H9 (cell line): ENCODE measurements around the gene NFE2L2. TPM values are rescaled to one million over a fixed set of nuclear protein-coding genes. Genes with fewer than 3 reads are reported as not detected.

ENCODE experiments used
- DNase-seq: peaks from one replicate; pipeline ENCODE4 v3.0.0-alpha.2; 2017
- H2AFZ ChIP-seq: one replicate; pipeline ENCODE4 v1.6.1; 2013; ENCODE audit warnings: mild to moderate bottlenecking, low read length, control low read depth, moderate library complexity
- H2AK5ac ChIP-seq: 2 replicates; pipeline ENCODE4 v1.6.1; 2013; ENCODE audit warnings: low read length, control low read depth, mixed read lengths; ENCODE audit not compliant: insufficient read length
- H2BK120ac ChIP-seq: one replicate; pipeline ENCODE4 v1.6.1; 2013; ENCODE audit warnings: low read depth, mild to moderate bottlenecking, low read length, control low read depth, inconsistent platforms; ENCODE audit not compliant: poor library complexity, severe bottlenecking
- H2BK12ac ChIP-seq: 2 replicates; pipeline ENCODE4 v1.6.1; 2013; ENCODE audit warnings: low read length, control low read depth, mixed read lengths, low read depth; ENCODE audit not compliant: insufficient read length
- H2BK15ac ChIP-seq: 2 replicates; pipeline ENCODE4 v1.6.1; 2013; ENCODE audit warnings: low read depth, low read length, control low read depth
- H2BK20ac ChIP-seq: one replicate; pipeline ENCODE4 v1.6.1; 2013; ENCODE audit warnings: low read depth, mild to moderate bottlenecking, low read length, control low read depth, inconsistent platforms; ENCODE audit not compliant: poor library complexity, severe bottlenecking
- H2BK5ac ChIP-seq: 2 replicates; pipeline ENCODE4 v1.6.1; 2013; ENCODE audit warnings: low read length, control low read depth, mixed read lengths; ENCODE audit not compliant: insufficient read length
- H3K14ac ChIP-seq: 2 replicates; pipeline ENCODE4 v1.6.1; 2013; ENCODE audit warnings: low read length, control low read depth; ENCODE audit not compliant: insufficient read depth
- H3K18ac ChIP-seq: 2 replicates; pipeline ENCODE4 v1.6.1; 2013; ENCODE audit warnings: low read depth, mild to moderate bottlenecking, mixed read lengths, low read length, control low read depth; ENCODE audit not compliant: insufficient read length
- H3K23ac ChIP-seq: 2 replicates; pipeline ENCODE4 v1.6.1; 2013; ENCODE audit warnings: low read length, control low read depth, mixed read lengths, low read depth; ENCODE audit not compliant: insufficient read length
- H3K23me2 ChIP-seq: 2 replicates; pipeline ENCODE4 v1.6.1; 2013; ENCODE audit warnings: low read depth, mild to moderate bottlenecking, mixed read lengths, low read length, control low read depth; ENCODE audit not compliant: insufficient read length, poor library complexity, severe bottlenecking
- H3K27ac ChIP-seq: 2 replicates; pipeline ENCODE4 v1.5.1; 2013; ENCODE audit warnings: low read length, control low read depth, mixed read lengths, low read depth; ENCODE audit not compliant: insufficient read length
- H3K27me3 ChIP-seq: 2 replicates; pipeline ENCODE4 v1.6.1; 2013; ENCODE audit warnings: low read length, control low read depth, inconsistent platforms; ENCODE audit not compliant: insufficient read depth
- H3K4ac ChIP-seq: 2 replicates; pipeline ENCODE4 v1.6.1; 2013; ENCODE audit warnings: low read depth, mild to moderate bottlenecking, control low read depth, inconsistent platforms, low read length, moderate library complexity
- H3K4me1 ChIP-seq: 2 replicates; pipeline ENCODE4 v1.6.1; 2013; ENCODE audit warnings: low read length, control low read depth, inconsistent platforms; ENCODE audit not compliant: insufficient read depth
- H3K4me2 ChIP-seq: 2 replicates; pipeline ENCODE4 v1.6.1; 2013; ENCODE audit warnings: low read length, control low read depth, mixed read lengths; ENCODE audit not compliant: insufficient read length, insufficient read depth
- H3K56ac ChIP-seq: 2 replicates; pipeline ENCODE4 v1.6.1; 2013; ENCODE audit warnings: low read depth, mild to moderate bottlenecking, mixed read lengths, low read length, control low read depth; ENCODE audit not compliant: insufficient read length
- H3K79me1 ChIP-seq: 2 replicates; pipeline ENCODE4 v1.6.1; 2013; ENCODE audit warnings: low read depth, mild to moderate bottlenecking, moderate library complexity, low read length, control low read depth, inconsistent platforms; ENCODE audit not compliant: insufficient read depth, poor library complexity, severe bottlenecking
- H3K79me2 ChIP-seq: 2 replicates; pipeline ENCODE4 v1.6.1; 2013; ENCODE audit warnings: low read length, control low read depth, inconsistent platforms; ENCODE audit not compliant: insufficient read depth
- H3K9ac ChIP-seq: 2 replicates; pipeline ENCODE4 v1.6.1; 2013; ENCODE audit warnings: low read length, control low read depth, mixed read lengths; ENCODE audit not compliant: insufficient read length; ENCODE audit errors: extremely low read depth
- H3K9me3 ChIP-seq: one replicate; pipeline ENCODE4 v1.6.1; 2013; ENCODE audit warnings: low read depth, low read length, inconsistent platforms; ENCODE audit not compliant: control insufficient read depth
- H3T11ph ChIP-seq: one replicate; pipeline ENCODE4 v1.6.1; 2013; ENCODE audit warnings: mild to moderate bottlenecking, low read length, control low read depth, inconsistent platforms
- H4K20me1 ChIP-seq: one replicate; pipeline ENCODE4 v1.6.1; 2013; ENCODE audit not compliant: control insufficient read depth, insufficient read length, insufficient read depth
- H4K5ac ChIP-seq: 2 replicates; pipeline ENCODE4 v1.6.1; 2013; ENCODE audit warnings: low read depth, mild to moderate bottlenecking, mixed read lengths, low read length, control low read depth; ENCODE audit not compliant: insufficient read length
- H4K8ac ChIP-seq: replicated peaks from 2 replicates; pipeline ENCODE4 v1.6.1; 2013; ENCODE audit warnings: low read length, control low read depth, mixed read lengths, low read depth; ENCODE audit not compliant: insufficient read length
- H4K91ac ChIP-seq: 2 replicates; pipeline ENCODE4 v1.6.1; 2013; ENCODE audit warnings: low read depth, mild to moderate bottlenecking, moderate library complexity, mixed read lengths, low read length, control low read depth; ENCODE audit not compliant: insufficient read length
- H3K27ac Mint-ChIP-seq, 3 experiments: 2 replicates in 2 of 3; 3 replicates in 1 of 3; pipeline ENCODE4 v1.8.0; 2020 to 2021; ENCODE audit warnings: mixed read lengths in 3 of 3, mild to moderate bottlenecking in 1 of 3, moderate library complexity in 1 of 3
- H3K27me3 Mint-ChIP-seq: 2 replicates; pipeline ENCODE4 v1.8.0; 2021; ENCODE audit warnings: low read depth, mild to moderate bottlenecking, moderate library complexity, mixed read lengths
- H3K36me3 Mint-ChIP-seq, 3 experiments: 2 replicates in 2 of 3; 3 replicates in 1 of 3; pipeline ENCODE4 v1.8.0; 2020 to 2021; ENCODE audit warnings: low read depth in 3 of 3, mixed read lengths in 3 of 3; ENCODE audit not compliant: insufficient read depth in 1 of 3
- H3K4me1 Mint-ChIP-seq, 2 experiments: 2 replicates each; pipeline ENCODE4 v1.8.0; 2020; ENCODE audit warnings: mixed read lengths in 2 of 2
- H3K4me3 Mint-ChIP-seq, 2 experiments: 2 replicates in 1 of 2; 3 replicates in 1 of 2; pipeline ENCODE4 v1.8.0; 2020 to 2021; ENCODE audit warnings: mild to moderate bottlenecking in 2 of 2, mixed read lengths in 2 of 2, moderate library complexity in 1 of 2
- H3K9me3 Mint-ChIP-seq, 2 experiments: 2 replicates in 1 of 2; 3 replicates in 1 of 2; pipeline ENCODE4 v1.8.0; 2020; ENCODE audit warnings: mild to moderate bottlenecking in 2 of 2, mixed read lengths in 2 of 2, moderate library complexity in 1 of 2
- CTCF ChIP-seq: fragments of 200-600 bp; sonication (generic); conservative IDR thresholded peaks from 3 replicates; pipeline ENCODE4 v1.8.0; 2021; ENCODE audit warnings: antibody characterized with exemption, mild to moderate bottlenecking
- WGBS: extraction: QIAGEN DNeasy Blood & Tissue Kit; methylation state at CpG from one replicate; pipeline ENCODE4 v1.1.7; 2013; ENCODE audit warnings: missing lambda C conversion rate, low lambda C conversion rate, mixed read lengths; ENCODE audit not compliant: insufficient read length; ENCODE audit errors: extremely low coverage; 5-methylcytosine and 5-hydroxymethylcytosine counted together
- total RNA-seq: library from RNA; stranded (reverse); gene quantifications from 2 replicates; pipeline ENCODE4 v1.2.1, GENCODE V29; 2021

Gene NFE2L2
- total RNA-seq, 1 experiment from 2014 or later, result 42.5 TPM

GRCh38 chr2:177190941-177191340 is 73.6 kb downstream of the NFE2L2 start:
- no peak overlapping the region for H3T11ph ChIP-seq
- no peaks in the 10 kb centered on the region for H3K9me3 ChIP-seq
- H3K4me2 ChIP-seq, result no peak overlapping the region
- H2BK12ac ChIP-seq, result no peak overlapping the region
- no peak overlapping the region for H4K91ac ChIP-seq
- H2BK20ac ChIP-seq, result no peak overlapping the region
- no peak overlapping the region for H3K9ac ChIP-seq
- WGBS, result no CpG with 5 or more reads among the region's 1 CpG
- H3K79me2 ChIP-seq, result no peaks in the 10 kb centered on the region
- Mint-ChIP-seq H3K27ac (no peak overlapping the region), H3K36me3 (no peaks in the 10 kb centered on the region), H3K27me3 (no peaks in the 10 kb centered on the region), H3K4me1 (0 out of 4 replicates have a peak, but pooled peaks cover 0 to 4% of the 10 kb centered on the region in 2 experiments), H3K9me3 (no peaks in the 10 kb centered on the region), H3K4me3 (no peak overlapping the region)
- H3K18ac ChIP-seq, result no peak overlapping the region
- H3K14ac ChIP-seq, result no peak overlapping the region
- no peaks in the 10 kb centered on the region for H3K27me3 ChIP-seq
- H4K20me1 ChIP-seq, result no peaks in the 10 kb centered on the region
- no peak overlapping the region for H2BK120ac ChIP-seq
- H3K4me1 ChIP-seq, result no peaks in the 10 kb centered on the region
- no peaks in the 10 kb centered on the region for H3K23me2 ChIP-seq
- no peak overlapping the region for H3K27ac ChIP-seq
- TF ChIP-seq CTCF, result no peak
- no peak for DNase-seq
- no peak overlapping the region for H4K8ac ChIP-seq
- H2AK5ac ChIP-seq, result no peak overlapping the region
- H3K23ac ChIP-seq, result no peak overlapping the region
- H3K79me1 ChIP-seq, result no peaks in the 10 kb centered on the region
- no peak overlapping the region for H3K56ac ChIP-seq
- no peak overlapping the region for H2BK5ac ChIP-seq
- H2AFZ ChIP-seq, result no peak overlapping the region
- H3K4ac ChIP-seq, result no peak overlapping the region
- no peak overlapping the region for H2BK15ac ChIP-seq
- no peak overlapping the region for H4K5ac ChIP-seq
